Activated CD4-positive, CD25-positive, alpha-beta regulatory T cell treated with anti-CD3 and anti-CD28 coated beads, Interleukin-2, amount 50 U/mL, for 72 hours (primary cell): ENCODE measurements around the gene BCL2L14.

Experiments used
- DNase-seq: peaks from one replicate; pipeline ENCODE4 v3.0.0; 2021

BCL2L14 gene

GRCh38 chr12:12064596-12064995 lies 6.1 kb upstream of the BCL2L14 start:
- no peak for DNase-seq

- no peak for DNase-seq
These were observed 2.0 kb upstream of the BCL2L14 start for GRCh38 chr12:12068751-12069150.

- DNase-seq = no peak
These were observed 754 bp upstream of the BCL2L14 start for GRCh38 chr12:12069821-12070548.

GRCh38 chr12:12072064-12072760 lies 1.5 kb downstream of the BCL2L14 start:
- DNase-seq = peak; percentile 34

GRCh38 chr12:12079291-12079690 lies 8.6 kb downstream of the BCL2L14 start:
- no peak for DNase-seq

- DNase-seq = no peak
These were observed 11.2 kb downstream of the BCL2L14 start for GRCh38 chr12:12081836-12082497.

- DNase-seq = no peak
These were observed 12.9 kb downstream of the BCL2L14 start for GRCh38 chr12:12083688-12084087.

- no peak for DNase-seq
These were observed 15.6 kb downstream of the BCL2L14 start for GRCh38 chr12:12086362-12086761.

GRCh38 chr12:12086973-12087692 lies 16.4 kb downstream of the BCL2L14 start:
- DNase-seq = no peak

- no peak for DNase-seq
These were observed 16.9 kb downstream of the BCL2L14 start for GRCh38 chr12:12087693-12088034.

- no peak for DNase-seq
These were observed 17.4 kb downstream of the BCL2L14 start for GRCh38 chr12:12088147-12088546.

- DNase-seq = no peak
These were observed 18.0 kb downstream of the BCL2L14 start for GRCh38 chr12:12088761-12089160.

GRCh38 chr12:12091071-12091470 lies 20.3 kb downstream of the BCL2L14 start:
- no peak for DNase-seq

GRCh38 chr12:12091977-12092663 lies 21.4 kb downstream of the BCL2L14 start:
- DNase-seq = no peak

GRCh38 chr12:12094481-12094880 lies 23.7 kb downstream of the BCL2L14 start:
- DNase-seq = no peak

- DNase-seq = no peak
These were observed 24.3 kb downstream of the BCL2L14 start for GRCh38 chr12:12095021-12095420.

GRCh38 chr12:12097891-12098690 lies 27.4 kb downstream of the BCL2L14 start:
- no peak for DNase-seq

- DNase-seq = no peak
These were observed 27.9 kb downstream of the BCL2L14 start for GRCh38 chr12:12098691-12099015.

- DNase-seq = no peak
These were observed 28.4 kb downstream of the BCL2L14 start for GRCh38 chr12:12099102-12099501.

- DNase-seq = no peak
These were observed 36.9 kb downstream of the BCL2L14 start for GRCh38 chr12:12107678-12108077.

GRCh38 chr12:12108441-12109058 lies 37.8 kb downstream of the BCL2L14 start:
- no peak for DNase-seq
